Smooth muscle cell (in vitro differentiated cells): Measurements from ENCODE around the gene ELOVL5. TPM values are rescaled to one million over a fixed set of nuclear protein-coding genes. Genes with fewer than 3 reads are reported as not detected.

Experiments
- DNase-seq: peaks from one replicate; lab custom pipeline; 2025; ENCODE audit not compliant: unreplicated experiment; lab: John Stamatoyannopoulos, UW
- H2AFZ ChIP-seq: fragments of 200-600 bp; sonication (generic); 2 replicates; pipeline ENCODE4 v1.6.0; 2016; ENCODE audit warnings: antibody characterized with exemption, low read depth, mild to moderate bottlenecking
- H3F3A ChIP-seq: fragments of 200-600 bp; sonication (generic); 2 replicates; pipeline ENCODE4 v1.6.0; 2017; ENCODE audit warnings: antibody characterized with exemption, low read depth
- H3K27ac ChIP-seq: fragments of 200-600 bp; sonication (generic); 2 replicates; pipeline ENCODE4 v1.5.1; 2016; ENCODE audit warnings: low read depth, mild to moderate bottlenecking
- H3K27me3 ChIP-seq: fragments of 200-600 bp; sonication (generic); 2 replicates; pipeline ENCODE4 v1.6.1; 2016; ENCODE audit warnings: low read depth, mild to moderate bottlenecking
- H3K36me3 ChIP-seq: fragments of 200-600 bp; sonication (generic); 2 replicates; pipeline ENCODE4 v1.5.1; 2016; ENCODE audit warnings: low read depth
- H3K4me1 ChIP-seq: fragments of 200-600 bp; sonication (generic); 2 replicates; pipeline ENCODE4 v1.5.1; 2016; ENCODE audit warnings: low read depth
- H3K4me2 ChIP-seq: fragments of 200-600 bp; sonication (generic); 2 replicates; pipeline ENCODE4 v1.6.0; 2016; ENCODE audit warnings: mild to moderate bottlenecking
- H3K4me3 ChIP-seq: fragments of 200-600 bp; sonication (generic); 2 replicates; pipeline ENCODE4 v1.5.1; 2016; ENCODE audit warnings: mild to moderate bottlenecking
- H3K79me2 ChIP-seq: fragments of 200-600 bp; sonication (generic); 2 replicates; pipeline ENCODE4 v1.6.0; 2016; ENCODE audit warnings: low read depth, mild to moderate bottlenecking
- H3K9ac ChIP-seq: fragments of 200-600 bp; sonication (generic); 2 replicates; pipeline ENCODE4 v1.6.0; 2016; ENCODE audit warnings: low read depth
- H3K9me3 ChIP-seq: fragments of 200-600 bp; sonication (generic); replicated peaks from 2 replicates; pipeline ENCODE4 v1.5.1; 2016; ENCODE audit warnings: low read depth
- H4K20me1 ChIP-seq: fragments of 200-600 bp; sonication (generic); 2 replicates; pipeline ENCODE4 v1.6.0; 2016; ENCODE audit warnings: low read depth
- CTCF ChIP-seq: fragments of 200-600 bp; sonication (generic); IDR thresholded peaks from 2 replicates; pipeline ENCODE4 v1.5.1; 2017; ENCODE audit warnings: borderline replicate concordance, mild to moderate bottlenecking, antibody characterized with exemption; ENCODE audit not compliant: insufficient read depth, poor library complexity, severe bottlenecking
- WGBS: methylation state at CpG from one replicate; pipeline ENCODE4 v1.1.7; 2016; ENCODE audit warnings: low lambda C conversion rate; 5-methylcytosine and 5-hydroxymethylcytosine counted together
- polyA plus RNA-seq: library from polyadenylated mRNA; unstranded; fragments of >200 nt; fragmentation: Nextera tagmentation; extraction: Ambion mirVana; gene quantifications from 2 replicates; pipeline ENCODE4 v1.2.1, GENCODE V29; 2016
- total RNA-seq: library from RNA; depleted of rRNA; stranded (reverse); fragments of >200 nt; gene quantifications from 2 replicates; pipeline ENCODE4 v1.2.3, GENCODE V29; 2014

The ELOVL5 gene
- total and polyA plus RNA-seq, 2 experiments from 2014 or later = 71.9 to 79.2 TPM

DNA sequence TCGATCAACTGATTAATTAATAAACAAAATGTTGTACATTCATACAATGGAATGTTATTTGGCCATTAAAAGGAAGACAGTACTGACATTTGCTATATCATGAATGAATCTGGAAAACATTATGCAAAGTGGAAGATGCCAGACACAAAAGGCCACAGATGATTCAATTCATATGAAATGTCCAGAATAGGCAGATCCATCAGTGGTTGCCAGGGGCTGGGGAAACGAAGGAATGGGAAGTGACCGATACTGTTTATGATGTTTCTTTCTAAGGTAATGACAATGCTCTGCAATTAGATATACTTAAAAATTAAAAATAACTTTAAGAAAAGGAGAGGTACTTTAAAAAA is 37.2 kb downstream of the ELOVL5 start:
- H3K9me3 ChIP-seq = no peaks in the 10 kb centered on the region
- no peak overlapping the region for H3K27ac ChIP-seq
- H3F3A ChIP-seq = peaks cover 7% of the 10 kb centered on the region
- H3K4me1 ChIP-seq = peaks cover 13% of the 10 kb centered on the region
- no peaks in the 10 kb centered on the region for H3K27me3 ChIP-seq
- 94% methylated on average over 3 of the region's 3 CpGs for WGBS
- DNase-seq = no peak
- no peak for TF ChIP-seq CTCF
- H4K20me1 ChIP-seq = peaks cover 100% of the 10 kb centered on the region
- no peak overlapping the region for H3K9ac ChIP-seq
- no peak overlapping the region for H3K4me3 ChIP-seq
- no peak overlapping the region for H3K4me2 ChIP-seq
- no peak overlapping the region for H2AFZ ChIP-seq
- peaks cover 82% of the 10 kb centered on the region for H3K79me2 ChIP-seq
- no peaks in the 10 kb centered on the region for H3K36me3 ChIP-seq

DNA sequence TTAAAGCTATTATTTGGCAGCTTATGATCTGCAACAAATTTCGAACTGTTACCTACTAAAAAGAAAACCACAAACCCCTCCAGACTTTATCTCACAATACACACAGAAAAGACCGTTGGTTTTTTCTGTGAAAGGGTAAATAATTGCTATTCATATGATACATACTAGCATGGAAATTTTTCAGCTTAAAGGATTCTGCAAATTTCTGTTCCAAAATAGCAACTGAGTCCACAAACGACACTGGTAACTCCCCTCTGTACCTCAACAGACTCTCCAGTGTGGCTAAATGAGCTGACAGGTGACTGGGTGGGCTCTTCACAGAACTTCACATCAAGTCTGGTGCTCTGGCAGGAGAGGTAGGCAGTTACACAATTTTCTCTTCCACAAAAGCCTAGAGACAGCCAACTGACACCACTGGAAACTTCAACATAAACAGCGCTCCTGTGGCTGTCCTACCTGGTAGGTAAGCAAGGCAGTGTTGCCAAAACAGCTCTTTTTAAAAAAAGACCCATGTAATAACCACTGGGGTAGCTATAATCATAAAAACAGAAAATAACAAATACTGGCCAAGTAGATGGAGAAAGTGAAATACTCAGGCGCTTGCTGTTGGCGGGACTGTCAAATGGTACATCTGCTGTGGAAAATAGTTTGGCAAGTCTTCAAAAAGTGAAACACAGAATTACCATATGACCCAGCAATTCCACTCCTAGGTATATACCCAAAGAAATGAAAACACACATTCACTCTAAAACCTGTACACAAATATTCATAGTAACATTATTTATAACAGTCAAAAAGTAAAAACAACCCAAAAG is 37.8 kb downstream of the ELOVL5 start:
- Histone ChIP-seq H3K4me1 (peaks cover 13% of the 10 kb centered on the region), H3K27ac (peak overlapping the region; percentile 48), H4K20me1 (peaks cover 97% of the 10 kb centered on the region), H3K27me3 (no peaks in the 10 kb centered on the region), H3F3A (peaks cover 7% of the 10 kb centered on the region), H3K4me2 (no peak overlapping the region), H3K9me3 (no peaks in the 10 kb centered on the region), H3K36me3 (no peaks in the 10 kb centered on the region), H3K79me2 (peaks cover 76% of the 10 kb centered on the region), H3K4me3 (no peak overlapping the region), H3K9ac (no peak overlapping the region), H2AFZ (no peak overlapping the region)
- TF ChIP-seq CTCF = no peak
- WGBS = 69% methylated on average over 6 of the region's 6 CpGs
- DNase-seq = no peak

DNA sequence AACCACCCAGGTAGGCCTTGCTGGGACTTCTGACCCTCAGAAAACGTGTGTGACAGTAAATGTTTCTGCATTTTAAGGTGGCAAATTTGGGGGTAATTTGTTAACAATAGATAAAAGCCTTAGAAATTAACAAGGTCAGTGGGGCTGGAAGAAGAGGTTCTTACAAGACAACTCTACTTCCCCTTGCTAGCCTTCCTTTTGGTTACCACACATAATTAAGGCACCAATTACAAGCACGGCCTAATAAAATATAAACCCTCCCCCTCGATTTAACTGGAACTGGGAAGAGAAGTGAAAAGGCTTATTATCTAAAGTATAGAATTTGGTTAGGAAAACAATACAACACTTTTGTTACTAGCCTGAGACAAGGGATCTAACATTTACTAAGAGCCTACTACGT is 38.8 kb downstream of the ELOVL5 start:
- WGBS = 69% methylated on average over 4 of the region's 4 CpGs
- Histone ChIP-seq H3F3A (peaks cover 7% of the 10 kb centered on the region), H3K36me3 (no peaks in the 10 kb centered on the region), H4K20me1 (peaks cover 87% of the 10 kb centered on the region), H2AFZ (no peak overlapping the region), H3K9ac (no peak overlapping the region), H3K4me3 (no peak overlapping the region), H3K9me3 (no peaks in the 10 kb centered on the region), H3K79me2 (peaks cover 67% of the 10 kb centered on the region), H3K4me1 (peaks cover 13% of the 10 kb centered on the region), H3K27me3 (no peaks in the 10 kb centered on the region), H3K27ac (peak overlapping the region; percentile 48), H3K4me2 (peak overlapping the region; percentile 36)
- DNase-seq = no peak
- TF ChIP-seq CTCF = no peak
